ENCODE results near the gene DXO.
"Not testable (repeated sequence)": the region's sequence is repeated elsewhere in the genome, so short reads cannot be mapped to it uniquely, and the experiment has no call there.

DXO gene

GRCh38 chr6:31981744-31982143 is 9.8 kb upstream of the DXO start, which contains the start of gene C4A:
TSS of gene C4A (plus strand) at chr6:31982057. CDS start at chr6:31982108, 51 bp downstream.
- in situ Hi-C loops (cut with HindIII; ENCODE audit: low pct_ligation_motif_present, low pct_unique_long_range_greater_than_20kb, low sequenced_read_pairs); DNase-seq: not testable (repeated sequence)

GRCh38 chr6:31980998-31981397 is 9.1 kb upstream of the DXO start:
- in situ Hi-C loops (cut with HindIII; ENCODE audit: low pct_ligation_motif_present, low pct_unique_long_range_greater_than_20kb, low sequenced_read_pairs); DNase-seq: not testable (repeated sequence)

GRCh38 chr6:31980195-31980876 is 8.4 kb upstream of the DXO start:
- in situ Hi-C loops (cut with HindIII; ENCODE audit: low pct_ligation_motif_present, low pct_unique_long_range_greater_than_20kb, low sequenced_read_pairs); DNase-seq: not testable (repeated sequence)

GRCh38 chr6:31979238-31979898 is 7.4 kb upstream of the DXO start:
- in situ Hi-C loops (cut with HindIII; ENCODE audit: low pct_ligation_motif_present, low pct_unique_long_range_greater_than_20kb, low sequenced_read_pairs): no loop called here
- DNase-seq: no peak

- in situ Hi-C loops (cut with HindIII; ENCODE audit: low pct_ligation_motif_present, low pct_unique_long_range_greater_than_20kb, low sequenced_read_pairs): no loop called here
- no peak for DNase-seq
These were observed 6.9 kb upstream of the DXO start for GRCh38 chr6:31978831-31979230.

GRCh38 chr6:31977816-31978431 is 6.0 kb upstream of the DXO start:
- in situ Hi-C loops (cut with HindIII; ENCODE audit: low pct_ligation_motif_present, low pct_unique_long_range_greater_than_20kb, low sequenced_read_pairs): no loop called here
- DNase-seq: no peak

- not testable (repeated sequence) for DNase-seq
These were observed 4.1 kb upstream of the DXO start for GRCh38 chr6:31976065-31976464.

GRCh38 chr6:31972709-31973350 is 892 bp upstream of the DXO start:
- in situ Hi-C loops (cut with HindIII; ENCODE audit: low pct_ligation_motif_present, low pct_unique_long_range_greater_than_20kb, low sequenced_read_pairs): no loop called here
- peak; percentile 15 for DNase-seq

More at GRCh38 chr6:31976065-31976464, 4.1 kb upstream of the DXO start:
- in situ Hi-C loops (cut with HindIII; ENCODE audit: low pct_ligation_motif_present, low pct_unique_long_range_greater_than_20kb, low sequenced_read_pairs): not testable (repeated sequence)

- DNase-seq: no peak
- in situ Hi-C loops (cut with HindIII; ENCODE audit: low pct_ligation_motif_present, low pct_unique_long_range_greater_than_20kb, low sequenced_read_pairs): no loop called here
These were observed 502 bp downstream of the DXO start for GRCh38 chr6:31971279-31971992.

- in situ Hi-C loops (cut with HindIII; ENCODE audit: low pct_ligation_motif_present, low pct_unique_long_range_greater_than_20kb, low sequenced_read_pairs): no loop called here
- DNase-seq: no peak
These were observed 1.2 kb downstream of the DXO start for GRCh38 chr6:31970604-31971271.

GRCh38 chr6:31969712-31970603 is 2.0 kb downstream of the DXO start:
- in situ Hi-C loops (cut with HindIII; ENCODE audit: low pct_ligation_motif_present, low pct_unique_long_range_greater_than_20kb, low sequenced_read_pairs): no loop called here
- peak; percentile 26 for DNase-seq

- DNase-seq: no peak
- in situ Hi-C loops (cut with HindIII; ENCODE audit: low pct_ligation_motif_present, low pct_unique_long_range_greater_than_20kb, low sequenced_read_pairs): no loop called here
These were observed 2.9 kb downstream of the DXO start for GRCh38 chr6:31968791-31969711.

GRCh38 chr6:31968326-31968725 is 3.6 kb downstream of the DXO start:
- in situ Hi-C loops (cut with HindIII; ENCODE audit: low pct_ligation_motif_present, low pct_unique_long_range_greater_than_20kb, low sequenced_read_pairs): no loop called here
- no peak for DNase-seq

GRCh38 chr6:31967926-31968320 is 4.0 kb downstream of the DXO start:
- in situ Hi-C loops (cut with HindIII; ENCODE audit: low pct_ligation_motif_present, low pct_unique_long_range_greater_than_20kb, low sequenced_read_pairs): no loop called here
- no peak for DNase-seq

GRCh38 chr6:31966997-31967925 is 4.7 kb downstream of the DXO start:
- DNase-seq: no peak
- in situ Hi-C loops (cut with HindIII; ENCODE audit: low pct_ligation_motif_present, low pct_unique_long_range_greater_than_20kb, low sequenced_read_pairs): no loop called here

Measured in ACHN (cell line).